ENCODE data around the gene UTP25.
A peak's percentile ranks its signal among the peaks of the same experiment; 100 is the strongest.
"Not testable (repeated sequence)": the region's sequence is repeated elsewhere in the genome, so short reads cannot be mapped to it uniquely, and the experiment has no call there.

The UTP25 gene

DNA sequence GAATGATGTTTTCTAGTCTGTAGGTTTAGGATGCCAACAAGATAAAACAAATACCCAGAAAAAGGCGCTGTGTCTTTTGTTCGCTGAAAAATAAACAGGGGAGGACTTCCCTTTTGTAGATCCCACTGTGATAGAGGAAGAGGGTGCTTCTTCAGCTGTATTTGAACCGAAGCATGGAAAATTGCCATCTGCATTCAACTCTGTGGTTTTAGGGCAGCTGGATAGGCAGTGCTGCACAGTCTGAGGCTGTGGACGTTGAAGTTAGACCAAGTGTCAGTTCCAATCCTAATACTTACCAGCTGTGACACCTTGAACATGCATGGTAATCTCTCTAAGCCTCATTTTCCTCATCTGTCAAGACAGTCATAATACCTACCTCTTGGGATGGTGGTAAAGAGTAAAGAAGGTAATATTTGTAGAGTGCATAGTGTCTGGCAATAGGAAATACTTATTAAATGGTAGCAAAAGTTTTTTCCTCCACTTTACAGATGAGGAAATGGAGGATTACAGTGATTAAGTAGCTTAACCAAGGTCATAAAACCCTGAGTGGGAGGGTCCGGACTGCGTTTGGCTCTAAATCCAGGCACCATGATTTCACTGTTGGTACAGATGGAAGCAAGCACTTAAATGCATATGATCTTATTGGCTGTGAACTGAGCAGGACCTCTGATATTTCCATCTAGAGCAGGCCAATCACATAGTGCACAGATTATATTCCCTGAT is 48.5 kb downstream of the UTP25 start:
- no peak for DNase-seq

- DNase-seq: no peak
These were observed 49.5 kb downstream of the UTP25 start for GRCh38 chr1:209877087-209877764.

DNA sequence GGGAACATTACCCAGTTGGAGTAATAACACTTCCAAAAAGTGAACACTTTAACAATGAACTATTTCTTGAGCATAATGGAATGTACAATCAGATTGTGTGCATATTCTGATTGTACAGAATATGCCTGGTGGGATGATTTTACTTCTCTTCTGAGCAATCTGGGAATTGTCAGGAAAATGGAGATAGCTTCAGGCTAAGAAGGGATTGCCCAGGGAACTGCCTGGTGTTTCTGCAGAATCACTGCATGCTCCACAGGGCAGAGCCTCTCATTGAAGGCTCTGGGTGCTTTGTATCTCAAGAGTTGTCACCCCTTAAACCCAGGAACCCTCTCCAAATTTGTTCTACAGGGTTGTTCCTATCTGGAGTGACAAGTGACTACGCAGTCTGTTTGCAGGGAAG is 51.2 kb downstream of the UTP25 start:
- peak; percentile 60 for DNase-seq

DNA sequence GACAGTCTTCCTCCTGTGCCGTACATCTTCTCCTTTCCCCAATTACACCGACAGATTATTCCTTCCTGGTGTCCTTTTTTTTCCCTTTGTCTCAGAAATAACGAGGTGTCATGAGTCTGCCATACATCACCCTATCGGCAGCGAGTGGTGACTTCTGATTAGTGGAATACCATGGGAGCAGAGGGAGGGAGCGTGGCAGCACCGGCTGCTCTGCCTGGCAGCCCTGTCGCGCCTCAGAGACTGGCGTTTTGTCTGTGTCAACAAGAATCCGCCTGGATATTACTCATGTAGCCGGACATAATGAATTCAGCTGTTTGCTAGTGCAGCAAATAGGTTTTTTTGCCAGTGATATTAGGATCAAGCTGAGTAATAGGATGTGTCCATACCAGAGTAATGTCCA is 51.8 kb downstream of the UTP25 start:
- DNase-seq: peak; percentile 77

- DNase-seq: peak; percentile 75
These were observed 52.3 kb downstream of the UTP25 start for GRCh38 chr1:209880031-209880430.

DNA sequence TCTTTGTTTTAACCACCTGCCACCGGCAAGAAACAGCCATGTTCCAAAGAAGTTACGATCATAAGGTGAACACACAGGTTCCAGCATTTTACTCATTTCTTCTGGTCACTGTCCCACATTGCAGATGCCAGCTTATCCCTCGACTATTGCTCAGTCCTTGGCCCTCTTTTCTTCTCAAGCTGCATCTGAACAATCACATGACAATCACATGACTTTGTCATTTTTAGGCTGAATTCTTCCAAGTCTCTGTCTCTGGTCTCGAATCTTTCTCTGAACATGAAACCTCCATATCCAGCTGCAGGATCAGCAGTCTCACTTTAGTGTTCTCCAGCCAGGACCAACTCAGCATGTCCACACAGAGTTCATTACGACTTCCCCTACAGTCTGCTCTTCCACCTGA is 53.8 kb downstream of the UTP25 start:
- no peak for DNase-seq

GRCh38 chr1:209882286-209882685 is 54.5 kb downstream of the UTP25 start:
- no peak for DNase-seq

DNA sequence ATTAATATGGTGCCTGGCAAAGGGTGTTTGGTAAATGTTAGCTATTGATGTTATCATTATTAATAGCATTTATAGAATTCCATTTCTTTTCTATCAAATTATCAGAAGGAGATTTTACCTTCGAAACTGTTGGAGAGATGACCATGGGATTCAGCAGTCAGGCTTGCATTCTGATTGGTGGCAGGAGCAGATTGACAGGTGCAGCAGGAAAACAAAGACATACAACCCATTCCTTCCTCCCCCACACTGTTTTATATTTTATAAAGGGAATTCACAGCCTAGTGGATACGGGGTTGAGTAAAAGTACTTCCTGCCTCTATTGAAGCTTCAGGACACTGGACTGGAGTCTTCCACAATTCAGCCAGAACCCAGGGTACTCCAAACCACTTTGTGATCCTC is 55.2 kb downstream of the UTP25 start:
- no peak for DNase-seq

DNA sequence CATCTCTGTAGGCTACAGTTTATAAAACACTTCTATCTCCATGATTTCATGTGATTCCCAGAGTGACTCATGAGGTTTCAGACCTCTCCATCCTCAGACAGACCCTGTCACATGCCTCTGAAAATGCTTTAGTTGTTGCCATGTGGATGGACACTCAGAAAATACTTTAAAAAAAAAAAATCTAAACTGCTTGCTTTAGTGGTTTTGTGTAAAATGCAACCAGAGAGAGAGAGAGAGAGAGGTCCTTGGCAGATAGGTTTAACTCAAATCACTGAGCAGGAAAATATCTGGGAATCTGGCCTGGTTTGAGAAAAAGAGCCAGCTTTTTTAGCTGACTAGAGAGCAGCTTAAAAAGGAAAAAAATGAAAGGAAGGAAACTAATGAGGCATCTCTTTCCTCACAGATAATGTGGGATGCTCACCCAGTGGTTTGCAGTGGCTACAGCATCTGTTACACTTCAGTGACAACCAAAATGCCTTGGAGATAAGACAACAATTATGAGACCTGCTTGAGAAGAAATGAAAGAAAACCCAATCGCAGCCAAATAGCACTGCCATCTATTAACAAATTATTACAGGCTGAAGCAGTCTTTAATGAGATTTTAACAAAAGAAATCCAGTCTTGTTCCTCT is 55.7 kb downstream of the UTP25 start:
- DNase-seq: peak; percentile 71

DNA sequence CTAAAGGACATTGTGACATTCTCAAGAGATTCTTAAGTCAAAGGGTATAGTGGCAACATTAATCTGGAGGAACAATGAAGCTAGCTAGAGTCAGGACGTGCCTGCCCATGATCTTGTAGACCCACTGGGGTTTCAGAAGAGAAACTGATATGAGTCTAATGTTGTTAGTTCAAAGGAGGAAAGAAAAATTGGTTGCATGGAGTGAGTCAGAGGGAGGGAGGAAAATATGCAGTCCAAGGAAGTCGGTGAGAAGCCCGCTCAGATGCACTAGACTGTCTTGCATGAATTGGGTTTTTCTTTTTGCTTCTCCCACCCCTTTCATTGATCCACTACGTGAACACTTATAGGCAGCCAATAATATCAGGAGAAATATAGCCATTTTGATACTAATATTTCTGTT is 56.5 kb downstream of the UTP25 start:
- DNase-seq: no peak

GRCh38 chr1:209884665-209885117 is 56.9 kb downstream of the UTP25 start:
- peak; percentile 76 for DNase-seq

- DNase-seq: no peak
These were observed 57.8 kb downstream of the UTP25 start for GRCh38 chr1:209885403-209886218.

- no peak for DNase-seq
These were observed 58.4 kb downstream of the UTP25 start for GRCh38 chr1:209886219-209886536.

DNA sequence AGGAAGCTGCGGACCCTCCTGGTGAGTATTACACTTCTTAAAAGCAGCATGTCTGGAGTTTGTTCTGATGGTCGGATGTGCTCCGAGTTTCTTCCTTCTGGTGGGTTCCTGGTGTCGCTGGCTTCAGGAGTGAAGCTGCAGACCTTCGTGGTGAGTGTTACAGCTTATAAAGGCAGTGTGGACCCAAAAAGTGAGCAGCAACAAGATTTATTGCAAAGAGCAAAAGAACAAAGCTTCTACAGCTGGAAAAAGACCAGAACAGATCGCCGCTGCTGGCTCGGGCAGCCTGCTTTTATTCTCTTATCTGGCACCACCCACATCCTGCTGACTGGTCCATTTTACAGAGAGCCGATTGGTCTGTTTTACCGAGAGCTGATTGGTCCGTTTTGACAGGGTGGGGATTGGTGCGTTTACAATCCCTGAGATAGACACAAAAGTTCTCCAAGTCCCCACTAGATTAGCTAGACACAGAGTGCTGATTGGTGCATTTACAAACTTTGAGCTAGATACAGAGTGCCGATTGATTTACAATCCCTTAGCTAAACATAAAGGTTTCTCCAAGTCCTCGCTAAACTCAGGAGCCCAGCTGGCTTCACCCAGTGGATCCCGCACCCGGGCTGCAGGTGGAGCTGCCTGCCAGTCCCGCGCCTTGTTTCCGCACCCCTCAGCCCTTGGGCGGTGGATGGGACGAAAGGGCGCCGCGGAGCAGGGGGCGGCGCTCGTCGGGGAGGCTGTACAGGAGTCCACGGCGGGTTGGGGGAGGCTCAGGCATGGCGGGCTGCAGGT is 60.7 kb downstream of the UTP25 start:
- not testable (repeated sequence) for DNase-seq

DNA sequence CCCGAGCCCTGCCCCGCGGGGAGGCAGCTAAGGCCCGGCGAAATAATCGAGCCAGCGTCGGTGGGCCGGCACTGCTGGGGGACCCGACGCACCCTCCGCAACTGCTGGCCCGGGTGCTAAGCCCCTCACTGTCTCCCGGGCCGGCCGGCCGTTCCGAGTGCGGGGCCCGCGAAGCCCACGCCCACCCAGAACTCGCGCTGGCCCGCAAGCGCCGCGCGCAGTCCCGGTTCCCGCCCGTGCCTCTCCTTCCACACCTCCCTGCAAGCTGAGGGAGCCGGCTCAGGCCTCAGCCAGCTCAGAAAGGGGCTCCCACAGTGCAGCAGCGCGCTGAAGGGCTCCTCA is 61.3 kb downstream of the UTP25 start:
- DNase-seq: no peak

DNA sequence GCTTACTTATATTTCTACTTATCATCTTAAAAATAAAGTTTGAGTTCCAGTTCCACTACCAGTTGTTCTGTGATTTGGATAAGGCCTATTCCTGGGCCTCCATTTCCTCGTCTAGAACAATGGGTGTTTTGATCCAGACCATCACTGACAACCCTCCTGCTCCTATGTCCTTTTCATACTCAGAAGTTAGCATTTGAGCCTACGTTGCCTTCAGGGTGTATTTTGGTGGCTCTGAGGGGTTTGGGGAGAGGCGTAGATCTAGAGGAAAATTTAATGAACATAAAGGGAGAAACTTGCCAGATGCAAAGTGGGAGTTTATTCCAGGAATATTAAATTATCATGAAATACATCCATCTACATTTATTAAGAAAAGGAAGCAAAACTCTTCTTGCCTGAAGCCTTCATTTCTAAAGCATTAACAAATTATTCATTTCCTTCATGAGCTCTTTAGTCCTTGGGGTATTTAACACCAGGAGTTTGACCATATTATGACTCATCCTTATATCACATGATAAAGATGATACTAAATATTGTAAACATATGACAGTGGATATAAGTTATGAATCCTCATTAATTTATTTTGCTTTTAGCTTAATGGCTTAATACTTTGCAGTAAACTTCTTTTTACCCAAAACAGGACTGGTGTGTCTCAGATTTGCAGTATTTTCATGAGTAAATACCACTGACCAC is 63.0 kb downstream of the UTP25 start:
- no peak for DNase-seq

GRCh38 chr1:209893751-209894150 is 66.0 kb downstream of the UTP25 start:
- no peak for DNase-seq

DNA sequence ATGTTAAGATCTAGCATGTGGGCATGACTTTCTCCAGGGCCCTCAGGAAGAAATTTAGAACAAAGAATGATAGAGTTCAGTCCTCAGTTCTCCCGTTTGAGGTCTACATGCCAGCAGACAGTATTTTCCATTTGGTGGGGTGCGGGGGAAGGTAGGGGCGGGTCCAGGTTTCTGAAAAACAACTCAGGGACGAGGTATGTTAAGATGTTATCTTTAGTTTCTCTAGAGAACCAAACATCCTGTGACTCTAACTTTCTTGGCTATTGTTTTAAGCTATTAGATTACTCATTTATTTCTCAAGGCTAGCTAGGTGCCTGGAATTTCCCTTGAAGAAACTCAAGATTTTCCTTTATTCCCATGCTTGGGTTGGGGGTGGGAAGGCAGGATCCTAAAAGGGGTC is 67.9 kb downstream of the UTP25 start:
- no peak for DNase-seq

GRCh38 chr1:209896346-209896745 is 68.6 kb downstream of the UTP25 start:
- no peak for DNase-seq

- not testable (repeated sequence) for DNase-seq
These were observed 70.5 kb downstream of the UTP25 start for GRCh38 chr1:209898271-209898670.

DNA sequence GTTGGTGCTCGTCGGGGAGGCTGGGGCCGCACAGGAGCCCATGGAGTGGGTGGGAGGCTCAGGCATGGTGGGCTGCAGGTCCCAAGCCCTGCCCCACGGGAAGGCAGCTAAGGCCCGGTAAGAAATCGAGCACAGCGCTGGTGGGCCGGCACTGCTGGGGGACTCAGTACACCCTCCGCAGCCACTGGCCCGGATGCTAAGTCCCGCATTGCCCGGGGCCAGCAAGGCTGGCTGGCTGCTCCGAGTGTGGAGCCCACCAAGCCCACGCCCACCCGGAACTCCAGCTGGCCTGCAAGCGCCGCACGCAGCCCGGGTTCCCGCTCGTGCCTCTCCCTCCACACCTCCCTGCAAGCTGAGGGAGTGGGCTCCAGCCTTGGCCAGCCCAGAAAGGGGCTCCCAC is 71.1 kb downstream of the UTP25 start:
- not testable (repeated sequence) for DNase-seq

- no peak for DNase-seq
These were observed 72.2 kb downstream of the UTP25 start for GRCh38 chr1:209899948-209900347.
